UCSD-AML1 (cell line): Measurements from ENCODE around the gene BPIFB1.

Experiments
- DNase-seq: peaks from one replicate; lab custom pipeline; 2025; ENCODE audit not compliant: unreplicated experiment; lab: John Stamatoyannopoulos, UW

Gene BPIFB1

GRCh38 chr20:33272155-33272873, 10.7 kb upstream of the BPIFB1 start:
- no peak for DNase-seq

GRCh38 chr20:33273117-33273851, 9.7 kb upstream of the BPIFB1 start:
- no peak for DNase-seq

- DNase-seq: no peak
Measured at GRCh38 chr20:33275215-33275614, 7.8 kb upstream of the BPIFB1 start.

GRCh38 chr20:33275871-33276270, 7.1 kb upstream of the BPIFB1 start:
- DNase-seq: no peak

- no peak for DNase-seq
Measured at GRCh38 chr20:33276303-33277113, 6.5 kb upstream of the BPIFB1 start.

GRCh38 chr20:33277471-33278441, 5.3 kb upstream of the BPIFB1 start:
- no peak for DNase-seq

GRCh38 chr20:33278700-33279099, 4.3 kb upstream of the BPIFB1 start:
- DNase-seq: no peak

- DNase-seq: no peak
Measured at GRCh38 chr20:33279261-33279910, 3.6 kb upstream of the BPIFB1 start.

- DNase-seq: no peak
Measured at GRCh38 chr20:33280000-33280680, 2.9 kb upstream of the BPIFB1 start.

- DNase-seq: no peak
Measured at GRCh38 chr20:33280775-33281174, 2.2 kb upstream of the BPIFB1 start.

- DNase-seq: no peak
Measured at GRCh38 chr20:33281550-33282146, 1.4 kb upstream of the BPIFB1 start.

GRCh38 chr20:33282196-33282934, 649 bp upstream of the BPIFB1 start:
- DNase-seq: no peak

- no peak for DNase-seq
Measured at GRCh38 chr20:33284284-33284683, 1.3 kb downstream of the BPIFB1 start.

- no peak for DNase-seq
Measured at GRCh38 chr20:33284937-33285336, 1.9 kb downstream of the BPIFB1 start.

GRCh38 chr20:33285861-33286495, 3.0 kb downstream of the BPIFB1 start:
- DNase-seq: no peak

- no peak for DNase-seq
Measured at GRCh38 chr20:33287884-33288283, 4.9 kb downstream of the BPIFB1 start.

GRCh38 chr20:33290852-33291251, 7.8 kb downstream of the BPIFB1 start:
- no peak for DNase-seq

- no peak for DNase-seq
Measured at GRCh38 chr20:33291416-33291815, 8.4 kb downstream of the BPIFB1 start.
